HepG2 (cell line): Measurements from ENCODE around the gene LMAN1L. TPM values are rescaled to one million over a fixed set of nuclear protein-coding genes. Genes with fewer than 3 reads are reported as not detected.

Source experiments
- ATAC-seq: fragments of 200-7000 bp; cut with Tn5 transposase; 3 replicates; pipeline ENCODE4 v1.9.1; 2020; ENCODE audit warnings: mild to moderate bottlenecking, moderate library complexity
- BruUV-seq: library from RNA; stranded (reverse); fragments of 400-500 nt; replicated peaks from 2 replicates; lab custom pipeline; 2021; lab: Mats Ljungman, UMichigan
- CTCF ChIA-PET: fragments of 300-600 bp; formaldehyde crosslinking; extraction: SDS; loops from one replicate; lab custom pipeline; 2021; ENCODE audit warnings: low total read pairs, inconsistent platforms, low intra/inter-chr PET ratio; lab: Yijun Ruan, JAX
- POLR2A ChIA-PET: fragments of 350-600 bp; sonication (Branson Sonifier 250); formaldehyde crosslinking; loops from one replicate; lab custom pipeline; 2020; ENCODE audit warnings: antibody characterized with exemption, inconsistent platforms; lab: Yijun Ruan, JAX
- DNase-seq: peaks from one replicate; pipeline ENCODE4 v3.0.0-alpha.2; 2015; ENCODE audit warnings: low spot score
- FAIRE-seq: peaks from 3 replicates; lab custom pipeline; 2011; peaks lifted over from hg19 to GRCh38; lab: Jason Lieb, UNC
- H2AFZ ChIP-seq: one replicate; pipeline ENCODE4 v1.6.1; 2011; ENCODE audit warnings: low read length, inconsistent platforms
- H3K27ac ChIP-seq: fragments of 300-600 bp; 3 replicates; pipeline ENCODE4 v1.8.0; 2011; ENCODE audit warnings: mixed run types, mild to moderate bottlenecking, mixed read lengths, low read length, inconsistent platforms; ENCODE audit not compliant: insufficient read depth; ENCODE audit errors: extremely low read length
- H3K27me3 ChIP-seq, 2 experiments: fragments of 200-600 bp in 1 of 2; 2 replicates in 1 of 2; 3 replicates in 1 of 2; pipeline versions ENCODE4 v1.6.0 to v1.8.0; 2011; ENCODE audit warnings: low read length in 2 of 2, mild to moderate bottlenecking in 2 of 2, moderate library complexity in 2 of 2, inconsistent platforms in 1 of 2; ENCODE audit not compliant: insufficient read depth in 2 of 2, control insufficient read depth in 1 of 2
- H3K36me3 ChIP-seq, 2 experiments: fragments of 200-600 bp in 1 of 2; replicated peaks in 1 of 2; 2 replicates in 1 of 2; 3 replicates in 1 of 2; pipeline versions ENCODE4 v1.5.1 to v1.8.0; 2011; ENCODE audit warnings: low read length in 2 of 2, inconsistent platforms in 1 of 2; ENCODE audit not compliant: insufficient read depth in 2 of 2, control insufficient read depth in 1 of 2
- H3K4me1 ChIP-seq: 2 replicates; pipeline ENCODE4 v1.5.1; 2012; ENCODE audit warnings: low read length, inconsistent platforms; ENCODE audit not compliant: insufficient read depth
- H3K4me2 ChIP-seq: 2 replicates; pipeline ENCODE4 v1.6.0; 2011; ENCODE audit warnings: low read depth, low read length, inconsistent platforms
- H3K4me3 ChIP-seq, 3 experiments: fragments of 200-600 bp in 1 of 3; sonication (generic), shearing (Covaris generic) in 1 of 3; replicated peaks in 1 of 3; 2 replicates each; pipeline ENCODE4 v1.5.1; 2011 to 2016; ENCODE audit warnings: low read length in 3 of 3, inconsistent platforms in 2 of 3, low read depth in 2 of 3, mild to moderate bottlenecking in 2 of 3, control low read depth in 1 of 3, mixed read lengths in 1 of 3; ENCODE audit not compliant: insufficient read depth in 1 of 3
- H3K79me2 ChIP-seq: one replicate; pipeline ENCODE4 v1.6.1; 2011; ENCODE audit warnings: low read length, inconsistent platforms; ENCODE audit not compliant: insufficient read depth
- H3K9ac ChIP-seq: 2 replicates; pipeline ENCODE4 v1.6.0; 2011; ENCODE audit warnings: mild to moderate bottlenecking, low read depth, low read length, inconsistent platforms; ENCODE audit not compliant: insufficient read depth
- H3K9me3 ChIP-seq: 2 replicates; pipeline ENCODE4 v1.5.1; 2012; ENCODE audit warnings: mild to moderate bottlenecking, low read length
- H4K20me1 ChIP-seq: 2 replicates; pipeline ENCODE4 v1.6.0; 2011; ENCODE audit warnings: inconsistent platforms, mild to moderate bottlenecking, low read length, moderate library complexity; ENCODE audit not compliant: insufficient read depth
- ATRX ChIP-seq: sonication (generic); formaldehyde crosslinking; IDR thresholded peaks from 2 replicates; pipeline ENCODE4 v1.4.0; 2020; ENCODE audit warnings: missing genetic modification reagents, borderline replicate concordance
- CREB1 ChIP-seq, 2 experiments: fragments of 450-650 bp in 1 of 2; IDR thresholded peaks; 2 replicates each; pipeline ENCODE4 v1.6.1; 2016 to 2017; ENCODE audit warnings: control low read depth in 1 of 2, mild to moderate bottlenecking in 1 of 2, missing compliant biosample characterization in 1 of 2, missing genetic modification characterization in 1 of 2
- DPF2 ChIP-seq: sonication (generic); formaldehyde crosslinking; IDR thresholded peaks from 2 replicates; pipeline ENCODE4 v1.4.0; 2020; ENCODE audit warnings: mild to moderate bottlenecking, low read depth, missing genetic modification reagents, borderline replicate concordance
- IRX3 ChIP-seq: sonication (generic); formaldehyde crosslinking; IDR thresholded peaks from 2 replicates; pipeline ENCODE4 v1.8.1; 2023; ENCODE audit warnings: mild to moderate bottlenecking, low read depth, missing genetic modification reagents, borderline replicate concordance
- MAFG ChIP-seq: sonication (generic); formaldehyde crosslinking; IDR thresholded peaks from 2 replicates; pipeline ENCODE4 v1.5.1; 2020; ENCODE audit warnings: mild to moderate bottlenecking, missing genetic modification reagents
- NRL ChIP-seq: sonication (generic); formaldehyde crosslinking; IDR thresholded peaks from 2 replicates; pipeline ENCODE4 v1.5.0; 2020; ENCODE audit warnings: missing genetic modification reagents, mild to moderate bottlenecking, moderate library complexity, borderline replicate concordance
- STAG1 ChIP-seq: sonication (generic); formaldehyde crosslinking; IDR thresholded peaks from 2 replicates; pipeline ENCODE4 v1.4.0; 2020; ENCODE audit warnings: missing genetic modification reagents
- TRIM22 ChIP-seq: fragments of 450-650 bp; IDR thresholded peaks from 2 replicates; pipeline ENCODE4 v1.6.1; 2017
- WIZ ChIP-seq: sonication (generic); formaldehyde crosslinking; IDR thresholded peaks from 2 replicates; pipeline ENCODE4 v1.5.1; 2020; ENCODE audit warnings: mild to moderate bottlenecking, missing genetic modification reagents
- ZFP36L1 ChIP-seq: sonication (generic); formaldehyde crosslinking; IDR thresholded peaks from 2 replicates; pipeline ENCODE4 v1.8.0; 2022; ENCODE audit warnings: mild to moderate bottlenecking, missing genetic modification reagents, moderate library complexity
- ZNF883 ChIP-seq: sonication (generic); formaldehyde crosslinking; IDR thresholded peaks from 2 replicates; pipeline ENCODE4 v1.5.1; 2020; ENCODE audit warnings: mild to moderate bottlenecking, missing genetic modification reagents; ENCODE audit errors: not compliant biosample characterization
- WGBS: methylation state at CpG from one replicate; pipeline ENCODE4 v1.1.6; 2017; ENCODE audit warnings: low lambda C conversion rate; 5-methylcytosine and 5-hydroxymethylcytosine counted together
- in situ Hi-C: cut with HindIII; loops from 2 replicates; pipeline ENCODE4 v1.10.0; 2017; ENCODE audit warnings: low pct_unique_long_range_greater_than_20kb; ENCODE audit not compliant: extremely low pct_ligation_motif_present
- intact Hi-C: fragments of 100-400 bp; cut with micrococcal nuclease; formaldehyde crosslinking; loops from one replicate; pipeline ENCODE4 v1.10.0; 2022; ENCODE audit not compliant: unreplicated experiment
- polyA plus RNA-seq, 8 experiments: library from polyadenylated mRNA; depleted of rRNA in 3 of 8; stranded (reverse) in 7 of 8; unstranded in 1 of 8; fragments of >200 nt; fragmentation: Illumina TruSeq in 4 of 8; extraction: Trizol in 4 of 8; gene quantifications; 2 replicates each; pipeline versions ENCODE4 v1.2.1 to v1.2.3, GENCODE V29; 2011 to 2016; ENCODE audit warnings: low read depth in 4 of 8, missing spikeins in 1 of 8, mixed read lengths in 1 of 8; ENCODE audit not compliant: insufficient read depth in 1 of 8
- total RNA-seq, 5 experiments: library from RNA; depleted of rRNA; stranded (reverse); fragments of >200 nt; fragmentation: Illumina TruSeq; extraction: Trizol; gene quantifications; 2 replicates each; pipeline ENCODE4 v1.2.3, GENCODE V29; 2016; ENCODE audit warnings: low read depth in 1 of 5

LMAN1L gene
- total and polyA plus RNA-seq, 2 of the 13 experiments (the other 11 are each of a cell fraction or from before 2014, with no cell fraction given): not detected

- Histone ChIP-seq H3K36me3 (no peaks in the 10 kb centered on the region), H4K20me1 (no peaks in the 10 kb centered on the region; the same call in 1 of the 2 replicates), H3K4me3 (no peak overlapping the region), H3K4me2 (no peak overlapping the region), H3K9ac (no peak overlapping the region)
- WGBS: 35% methylated on average over 5 of the region's 6 CpGs
- intact Hi-C loops (no loop called here), in situ Hi-C loops (no loop called here)
- DNase-seq: no peak
- no peak for TF ChIP-seq STAG1 (CRISPR knock-in tag)
- peak; percentile 18; the same call in 1 of the 2 replicates for TF ChIP-seq CREB1 (IDR thresholded peaks at IDR 0.05)
- TF ChIP-seq CREB1 (CRISPR knock-in tag; IDR thresholded peaks at IDR 0.05): no peak
- TF ChIP-seq, all 625 proteins: peak for 1
- ChIA-PET POLR2A (no interaction called here), CTCF (no interaction called here)
- Histone ChIP-seq H2AFZ (no peak overlapping the region), H3K79me2 (no peaks in the 10 kb centered on the region), H3K27ac (no peak overlapping the region), H3K4me1 (peaks cover 30% of the 10 kb centered on the region), H3K9me3 (no peaks in the 10 kb centered on the region), H3K27me3 (peaks cover 5 to 49% of the 10 kb centered on the region in 2 experiments; a peak in 4 of 5 replicates)
- FAIRE-seq (no peak), ATAC-seq (no peak)
- no TSS peak for BruUV-seq
Measured at GRCh38 chr15:74829991-74830390, 17.4 kb downstream of the LMAN1L start.

- Histone ChIP-seq H4K20me1 (no peaks in the 10 kb centered on the region), H3K4me1 (peaks cover 30% of the 10 kb centered on the region), H3K9me3 (no peaks in the 10 kb centered on the region), H2AFZ (no peak overlapping the region), H3K4me2 (no peak overlapping the region), H3K4me3 (no peak overlapping the region), H3K27me3 (peaks cover 5 to 40% of the 10 kb centered on the region in 2 experiments; a peak in 4 of 5 replicates), H3K36me3 (no peaks in the 10 kb centered on the region), H3K79me2 (no peaks in the 10 kb centered on the region), H3K27ac (no peak overlapping the region), H3K9ac (no peak overlapping the region)
- DNase-seq (no peak), ATAC-seq (no peak), FAIRE-seq (no peak)
- BruUV-seq: no TSS peak
- in situ Hi-C loops (no loop called here), intact Hi-C loops (no loop called here)
- ChIA-PET CTCF (no interaction called here), POLR2A (no interaction called here)
- 37% methylated on average over 2 of the region's 5 CpGs for WGBS
- TF ChIP-seq ZNF883 (CRISPR knock-in tag): no peak
- no peak for TF ChIP-seq IRX3
- no peak for TF ChIP-seq ZFP36L1 (CRISPR knock-in tag)
- TF ChIP-seq ATRX: no peak
- TF ChIP-seq WIZ (CRISPR knock-in tag): no peak
- no peak for TF ChIP-seq TRIM22
- no peak for TF ChIP-seq NRL (CRISPR knock-in tag)
- TF ChIP-seq DPF2: no peak
- TF ChIP-seq MAFG (CRISPR knock-in tag): no peak
Measured at GRCh38 chr15:74830868-74831267, 18.2 kb downstream of the LMAN1L start.
